Ovary (tissue), 9 donors: ENCODE results near the gene THAP3. TPM values are rescaled to one million over a fixed set of nuclear protein-coding genes. Genes with fewer than 3 reads are reported as not detected.
A peak's percentile ranks its signal among the peaks of the same experiment; 100 is the strongest.

Experiments
- DNase-seq, 5 donors: peaks; one replicate each; pipeline ENCODE4 v3.0.0-alpha.2; 2019 to 2020
- H3K27ac ChIP-seq, 2 donors: fragments of 200-600 bp; one replicate each; pipeline versions ENCODE4 v1.5.1 to v1.8.0; 2019 to 2022
- H3K27me3 ChIP-seq: fragments of 200-600 bp; one replicate; pipeline ENCODE4 v1.8.0; 2022
- H3K36me3 ChIP-seq: fragments of 200-600 bp; sonication (generic); one replicate; pipeline ENCODE4 v1.5.1; 2019
- H3K4me1 ChIP-seq: one replicate; pipeline ENCODE4 v1.8.1; 2013; ENCODE audit warnings: mild to moderate bottlenecking, moderate library complexity; ENCODE audit not compliant: insufficient read depth
- H3K4me3 ChIP-seq: fragments of 200-600 bp; sonication (generic); one replicate; pipeline ENCODE4 v1.5.1; 2017
- H3K9me3 ChIP-seq, 2 donors: fragments of 200-600 bp in 1 of 2; sonication (generic) in 1 of 2; one replicate each; pipeline versions ENCODE4 v1.5.1 to v1.8.1; 2013 to 2019; ENCODE audit warnings: mild to moderate bottlenecking in 1 of 2, moderate library complexity in 1 of 2
- EP300 ChIP-seq: sonication (generic); formaldehyde crosslinking; IDR thresholded peaks from one replicate; pipeline ENCODE4 v1.6.1; 2017; ENCODE audit warnings: antibody characterized with exemption
- POLR2A ChIP-seq: fragments of 450-650 bp; IDR thresholded peaks from one replicate; pipeline ENCODE4 v1.6.1; 2017; ENCODE audit warnings: antibody characterized with exemption, mild to moderate bottlenecking, moderate library complexity
- WGBS, 3 donors: extraction: QIAGEN DNeasy Blood & Tissue Kit in 1 of 3; methylation state at CpG; one replicate each; pipeline versions ENCODE4 v1.1.5 to v1.1.7; 2013 to 2017; 5-methylcytosine and 5-hydroxymethylcytosine counted together
- intact Hi-C, 4 donors: fragments of 100-400 bp; cut with DNase I; formaldehyde crosslinking; loops; one replicate each; pipeline versions ENCODE4 v1.11.0 to v1.15.1; 2022 to 2023
- polyA plus RNA-seq, 2 donors: library from polyadenylated mRNA; stranded (reverse); fragments of 200-250 nt in 1 of 2; fragments of 350-450 nt in 1 of 2; fragmentation: Illumina TruSeq in 1 of 2; extraction: RNeasy Lipid Tissue Mini Kit (QIAGEN cat#74804) in 1 of 2; gene quantifications; one replicate each; pipeline ENCODE4 v1.2.3, GENCODE V29; 2013 to 2014
- total RNA-seq, 7 donors: library from RNA; depleted of rRNA in 2 of 7; stranded (reverse); fragments of >200 nt in 2 of 7; fragmentation: NEBNext Ultra II Directional in 3 of 7; extraction: Animal tissue kit (Norgen Biotek cat#: 25700) in 3 of 7; gene quantifications; one replicate each; pipeline versions ENCODE4 v1.1.0 to v1.2.4, GENCODE V29; 2016 to 2023
- TF ChIP-seq, protein P1 (sequence below), 3 donors: fragments of 450-650 bp in 2 of 3; fragments of 200-600 bp in 1 of 3; IDR thresholded peaks; one replicate each; pipeline versions ENCODE4 v1.5.1 to v1.8.0; 2016 to 2022; ENCODE audit warnings: antibody characterized with exemption in 3 of 3, mild to moderate bottlenecking in 1 of 3
- donor health status: DM: no; HTN: no; CAD: no; lungs with moderate emphysema.
- donor health status: DM: no; HTN: no; CAD: no.
- donor health status: Bipolar disorder and iron deficiency.
- donor health status: DM: yes; HTN: yes; CAD: no.
- donor health status: DM: no; HTN: no; CAD: no.
- donor health status: DM: yes; HTN: yes; CAD: no.

The THAP3 gene
- total and polyA plus RNA-seq, 9 donors = 5.6 to 33.6 (median 18.8) TPM

DNA sequence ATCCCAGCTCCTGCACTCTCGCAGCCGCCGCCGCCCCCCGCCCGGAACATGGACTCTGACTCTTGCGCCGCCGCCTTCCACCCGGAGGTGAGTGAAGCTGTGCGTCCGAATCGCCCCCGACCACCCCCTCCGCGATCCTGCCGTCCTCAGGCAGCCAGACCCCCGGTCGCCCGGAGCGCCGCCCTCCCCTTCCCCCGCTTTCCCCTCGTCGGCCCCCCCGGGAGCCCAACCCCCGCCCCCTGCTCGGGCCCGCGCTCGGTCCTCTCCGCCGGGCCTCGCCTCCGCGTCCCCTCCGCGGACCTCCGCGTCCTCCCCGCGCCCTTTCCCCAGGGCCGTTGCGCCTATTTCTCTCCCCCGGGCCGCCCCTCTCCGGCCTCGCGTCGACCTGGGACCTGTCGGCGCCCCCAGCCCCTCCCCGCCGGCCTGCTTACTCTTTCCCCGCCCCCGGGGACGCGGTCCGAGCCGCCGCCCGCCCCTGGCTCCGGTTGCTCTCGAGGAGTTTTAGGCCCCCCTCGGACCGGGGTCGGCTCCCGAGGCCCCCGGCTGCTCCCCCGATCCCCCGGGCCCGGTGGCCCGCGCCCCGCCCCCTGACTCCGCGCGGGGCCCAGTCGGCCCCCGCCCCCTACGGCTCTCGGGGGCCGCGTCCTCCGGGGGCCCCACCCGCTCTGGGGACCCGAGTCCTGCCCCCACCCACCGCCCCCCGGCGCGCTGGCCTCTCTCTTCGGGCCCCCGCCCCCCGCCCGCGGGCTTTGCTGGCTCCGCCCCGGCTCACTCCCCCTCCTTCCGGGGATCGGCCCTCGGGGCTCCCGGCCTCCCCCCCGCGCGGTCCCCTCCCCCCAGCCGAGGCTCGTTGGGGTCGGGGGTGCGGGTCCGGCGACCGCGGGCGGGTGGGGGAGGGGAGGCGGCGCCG is 10.4 kb upstream of the THAP3 start:
- Histone ChIP-seq H3K36me3 (no peaks in the 10 kb centered on the region), H3K27ac (peak overlapping the region; percentile 85 to 88), H3K9me3 (no peaks in the 10 kb centered on the region), H3K27me3 (no peaks in the 10 kb centered on the region), H3K4me3 (peak overlapping the region; percentile 99), H3K4me1 (peaks cover 6% of the 10 kb centered on the region)
- intact Hi-C loops = no loop called here
- DNase-seq = peak; percentile 79 to 87 (median 85)
- WGBS, 3 donors = 1 to 2% (median 1%) methylated on average over 34 to 114 of the region's 117 CpGs
- TF ChIP-seq, protein P1, sequence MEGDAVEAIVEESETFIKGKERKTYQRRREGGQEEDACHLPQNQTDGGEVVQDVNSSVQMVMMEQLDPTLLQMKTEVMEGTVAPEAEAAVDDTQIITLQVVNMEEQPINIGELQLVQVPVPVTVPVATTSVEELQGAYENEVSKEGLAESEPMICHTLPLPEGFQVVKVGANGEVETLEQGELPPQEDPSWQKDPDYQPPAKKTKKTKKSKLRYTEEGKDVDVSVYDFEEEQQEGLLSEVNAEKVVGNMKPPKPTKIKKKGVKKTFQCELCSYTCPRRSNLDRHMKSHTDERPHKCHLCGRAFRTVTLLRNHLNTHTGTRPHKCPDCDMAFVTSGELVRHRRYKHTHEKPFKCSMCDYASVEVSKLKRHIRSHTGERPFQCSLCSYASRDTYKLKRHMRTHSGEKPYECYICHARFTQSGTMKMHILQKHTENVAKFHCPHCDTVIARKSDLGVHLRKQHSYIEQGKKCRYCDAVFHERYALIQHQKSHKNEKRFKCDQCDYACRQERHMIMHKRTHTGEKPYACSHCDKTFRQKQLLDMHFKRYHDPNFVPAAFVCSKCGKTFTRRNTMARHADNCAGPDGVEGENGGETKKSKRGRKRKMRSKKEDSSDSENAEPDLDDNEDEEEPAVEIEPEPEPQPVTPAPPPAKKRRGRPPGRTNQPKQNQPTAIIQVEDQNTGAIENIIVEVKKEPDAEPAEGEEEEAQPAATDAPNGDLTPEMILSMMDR (IDR thresholded peaks at IDR 0.05) = no peak
- TF ChIP-seq POLR2A = no peak
- no peak for TF ChIP-seq EP300

DNA sequence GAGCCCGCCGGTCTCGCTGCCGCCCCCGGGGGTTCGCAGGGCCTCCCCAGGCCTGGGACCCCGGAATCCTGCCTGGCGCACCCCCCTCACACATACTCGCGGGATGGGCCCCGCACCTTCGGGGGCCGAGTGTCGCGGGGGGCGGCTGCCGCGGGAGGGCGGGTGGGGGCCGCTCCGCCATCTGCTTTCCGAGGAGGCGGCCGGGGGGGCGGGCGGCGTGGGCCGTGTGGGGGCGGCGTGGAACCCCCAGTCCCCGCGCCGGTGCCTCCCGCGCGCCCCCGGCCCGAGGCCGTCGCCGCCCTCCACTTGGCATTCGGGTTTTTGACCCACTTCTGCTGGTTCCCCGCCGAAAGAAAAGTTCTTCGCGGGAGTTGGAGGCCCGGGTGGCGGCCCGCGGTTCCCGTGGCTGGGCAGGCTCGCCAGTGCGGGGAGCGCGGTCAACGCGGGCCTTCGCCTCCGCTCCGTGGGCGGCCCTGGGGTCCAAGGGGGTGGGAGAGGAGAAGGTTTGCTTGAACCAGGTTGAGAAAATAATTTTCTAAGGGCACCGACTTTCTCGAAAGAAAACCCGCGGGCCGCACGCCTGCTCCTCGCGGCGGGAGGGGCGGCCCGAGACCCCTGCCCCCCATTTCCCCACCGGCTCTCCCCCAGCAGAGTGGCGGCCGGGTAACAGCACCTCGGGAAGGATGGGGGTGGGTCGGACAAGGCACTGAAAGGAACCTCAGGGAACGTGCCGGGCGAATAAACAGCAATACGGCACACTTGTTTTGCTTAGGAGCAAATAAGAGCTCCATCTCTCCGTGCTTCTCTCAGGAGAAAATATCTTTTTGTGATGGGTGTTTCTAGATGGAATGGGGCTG is 9.5 kb upstream of the THAP3 start:
- no peak for TF ChIP-seq POLR2A
- no peak for TF ChIP-seq EP300
- TF ChIP-seq, protein P1 (IDR thresholded peaks at IDR 0.05) = no peak
- no peaks in the 10 kb centered on the region for H3K9me3 ChIP-seq
- peak overlapping the region; percentile 85 to 88 for H3K27ac ChIP-seq
- H3K36me3 ChIP-seq = no peaks in the 10 kb centered on the region
- WGBS, 3 donors = 1 to 2% (median 1%) methylated on average over 52 to 82 of the region's 82 CpGs
- peak overlapping the region; percentile 99 for H3K4me3 ChIP-seq
- H3K27me3 ChIP-seq = no peaks in the 10 kb centered on the region
- peaks cover 4% of the 10 kb centered on the region for H3K4me1 ChIP-seq
- peak in 3 of 5 donors; percentile 54 to 67 (median 67) for DNase-seq
- intact Hi-C loops = no loop called here

DNA sequence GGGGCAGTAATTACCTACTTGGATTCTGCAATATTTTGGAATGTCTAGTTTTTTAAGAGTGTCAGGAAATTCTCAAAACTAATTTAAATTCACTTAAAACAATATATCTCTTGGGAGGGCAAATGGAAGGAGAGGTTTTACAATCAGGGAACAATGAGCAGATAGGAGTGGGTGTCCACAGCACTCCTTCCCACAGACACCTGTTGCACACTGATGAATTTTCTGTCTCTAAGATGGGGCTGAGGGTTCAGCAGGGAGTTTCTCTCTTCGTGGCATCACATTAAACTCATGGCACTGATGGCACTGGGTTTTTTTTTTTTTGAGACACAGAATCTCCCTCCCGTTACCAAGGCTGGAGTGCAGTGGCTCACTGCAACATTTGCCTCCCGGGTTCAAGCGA is 5.6 kb upstream of the THAP3 start:
- Histone ChIP-seq H3K36me3 (no peaks in the 10 kb centered on the region), H3K9me3 (no peaks in the 10 kb centered on the region), H3K4me3 (no peak overlapping the region), H3K4me1 (peaks cover 2% of the 10 kb centered on the region), H3K27ac (no peak overlapping the region), H3K27me3 (no peaks in the 10 kb centered on the region)
- DNase-seq = no peak
- intact Hi-C loops = no loop called here
- TF ChIP-seq, protein P1 (IDR thresholded peaks at IDR 0.05) = no peak
- TF ChIP-seq EP300 = no peak
- 80 to 92% (median 90%) methylated on average over 4 of the region's 4 CpGs for WGBS, 3 donors
